ENCODE data around the gene DNAJB13. TPM values are rescaled to one million over a fixed set of nuclear protein-coding genes. Genes with fewer than 3 reads are reported as not detected.

The DNAJB13 gene
- total and polyA plus RNA-seq, 2 of the 4 experiments (the other 2 are of a cell fraction), result 0.18 to 0.48 TPM

GRCh38 chr11:73983741-73984538, 33.1 kb downstream of the DNAJB13 start:
- Histone ChIP-seq H2BK120ac (ENCODE audit: low read depth, low read length) (no peak overlapping the region), H2AK9ac (replicated peaks; ENCODE audit: low read depth, low read length, poor library complexity) (no peak overlapping the region), H2AFZ (replicated peaks; ENCODE audit: low read length, poor library complexity) (peak overlapping the region; percentile 99), H3K9ac (ENCODE audit: low read depth, low read length) (no peak overlapping the region), H4K5ac (ENCODE audit: low read depth, low read length) (no peak overlapping the region), H3K4me3 (ENCODE audit: insufficient read depth, low read depth, low read length) (peak overlapping the region; percentile 58; the same call in 1 of the 2 replicates), H2AK5ac (ENCODE audit: low read depth, low read length) (no peak overlapping the region), H4K20me1 (ENCODE audit: insufficient read depth, low read length) (peaks cover 3% of the 10 kb centered on the region; the same call in 1 of the 2 replicates), H2BK5ac (ENCODE audit: low read depth, low read length, poor library complexity, severe bottlenecking) (no peak overlapping the region), H3K36me3 (ENCODE audit: control insufficient read depth, insufficient read depth, low read length) (no peaks in the 10 kb centered on the region), H3K9me1 (ENCODE audit: insufficient read depth, low read length) (peaks cover 9% of the 10 kb centered on the region; the same call in 1 of the 2 replicates), H3K23ac (ENCODE audit: low read depth, low read length) (no peak overlapping the region), H3K27me3 (ENCODE audit: control insufficient read depth, insufficient read depth, low read length) (no peaks in the 10 kb centered on the region), H3K4ac (ENCODE audit: low read depth, low read length) (no peak overlapping the region), H3K79me1 (ENCODE audit: low read depth in 1 of 2, low read length in 2 of 2) (0 out of 4 replicates have a peak, but pooled peaks cover 0 to 10% of the 10 kb centered on the region in 2 experiments), H3K4me1 (ENCODE audit: control insufficient read depth, insufficient read depth, low read length) (no peaks in the 10 kb centered on the region; the same call in 1 of the 2 replicates), H4K8ac (ENCODE audit: low read depth in 2 of 2, low read length in 2 of 2) (no peak overlapping the region), H2BK15ac (ENCODE audit: low read depth, low read length) (no peak overlapping the region), H3K14ac (replicated peaks; ENCODE audit: low read depth, low read length) (no peak overlapping the region), H3K9me3 (ENCODE audit: control insufficient read depth, insufficient read depth, low read length) (no peaks in the 10 kb centered on the region), H3K18ac (ENCODE audit: low read depth, low read length) (no peak overlapping the region), H3K4me2 (ENCODE audit: low read depth, low read length) (peak overlapping the region; percentile 68), H3K27ac (ENCODE audit: insufficient read depth, low read length) (no peak overlapping the region; the same call in 1 of the 2 replicates), H2BK20ac (ENCODE audit: low read depth, low read length) (no peak overlapping the region), H3K56ac (ENCODE audit: extremely low read depth, insufficient read depth, low read length) (no peak overlapping the region), H4K91ac (ENCODE audit: insufficient read depth, low read depth, low read length) (no peak overlapping the region)
- POLR2A ChIA-PET (ENCODE audit: unreplicated experiment), result no interaction called here
- no peak for DNase-seq
- ATAC-seq (ENCODE audit: low read depth), result no peak
- no TSS peak for BruUV-seq (replicated peaks)
- intact Hi-C loops (cut with micrococcal nuclease) (loop anchor here (10.0 kb wide), 1 partner anchor 331 kb away; the partner anchor contains the start of gene P4HA3), in situ Hi-C loops (cut with MboI; ENCODE audit: low sequenced_read_pairs) (no loop called here), dilution Hi-C loops (cut with HindIII; ENCODE audit: low sequenced_read_pairs, unreplicated experiment) (no loop called here)
- WGBS, 2 experiments (ENCODE audit: extremely low coverage in 2 of 2, insufficient read length in 1 of 2), result 90% methylated on average over 9 of the region's 18 CpGs; no CpG with 5 or more reads in 1 of the 2 experiments
- CTCF ChIA-PET, result no interaction called here
- TF ChIP-seq CEBPB (IDR thresholded peaks at IDR 0.05; ENCODE audit: low read depth, low read length), result no peak
- TF ChIP-seq ELK1 (IDR thresholded peaks at IDR 0.05; ENCODE audit: borderline replicate concordance, low read depth, low read length), result no peak
- TF ChIP-seq CTCF (conservative IDR thresholded peaks at IDR 0.05; ENCODE audit: low read depth, low read length), result no peak
- TF ChIP-seq MXI1 (IDR thresholded peaks at IDR 0.05; ENCODE audit: borderline replicate concordance, low read depth, low read length), result no peak
- no peak for TF ChIP-seq SMC3 (IDR thresholded peaks at IDR 0.05; ENCODE audit: low read depth, low read length)
- TF ChIP-seq RAD21 (IDR thresholded peaks at IDR 0.05; ENCODE audit: low read length), result no peak
- no peak for TF ChIP-seq USF2 (IDR thresholded peaks at IDR 0.05; ENCODE audit: low read depth, low read length)
- no peak for TF ChIP-seq FOS (IDR thresholded peaks at IDR 0.05; ENCODE audit: low read depth, low read length)
- TF ChIP-seq RCOR1 (IDR thresholded peaks at IDR 0.05; ENCODE audit: insufficient replicate concordance, low read length), result no peak
- no peak for TF ChIP-seq MAFK (IDR thresholded peaks at IDR 0.05; ENCODE audit: low read depth, low read length)
- no peak for TF ChIP-seq RFX5 (IDR thresholded peaks at IDR 0.05; ENCODE audit: low read depth, low read length)
- TF ChIP-seq CHD1 (IDR thresholded peaks at IDR 0.05; ENCODE audit: low read depth, low read length), result no peak
- TF ChIP-seq NFE2L2 (IDR thresholded peaks at IDR 0.05; ENCODE audit: low read depth, low read length), result no peak
- no peak for TF ChIP-seq MAZ (IDR thresholded peaks at IDR 0.05; ENCODE audit: borderline replicate concordance, low read depth, low read length)
- no peak for TF ChIP-seq POLR2A (IDR thresholded peaks at IDR 0.05; ENCODE audit: low read depth, low read length)

Measured in IMR-90 (cell line).